Hepatocyte (in vitro differentiated cells): ENCODE results near the gene ARL2BP. TPM values are rescaled to one million over a fixed set of nuclear protein-coding genes. Genes with fewer than 3 reads are reported as not detected.
"Not testable (repeated sequence)": the region's sequence is repeated elsewhere in the genome, so short reads cannot be mapped to it uniquely, and the experiment has no call there.

Experiments used
- DNase-seq: peaks from one replicate; pipeline ENCODE4 v3.0.0-alpha.2; 2016; ENCODE audit warnings: low spot score
- H2AFZ ChIP-seq: fragments of 200-600 bp; sonication (generic); 2 replicates; pipeline ENCODE4 v1.6.0; 2016; ENCODE audit warnings: antibody characterized with exemption, mild to moderate bottlenecking
- H3K27ac ChIP-seq: fragments of 200-600 bp; sonication (generic); 2 replicates; pipeline ENCODE4 v1.5.1; 2016; ENCODE audit warnings: mild to moderate bottlenecking
- H3K27me3 ChIP-seq: fragments of 200-600 bp; sonication (generic); 2 replicates; pipeline ENCODE4 v1.6.1; 2016
- H3K36me3 ChIP-seq: fragments of 200-600 bp; sonication (generic); replicated peaks from 2 replicates; pipeline ENCODE4 v1.5.1; 2016; ENCODE audit warnings: low read depth; ENCODE audit not compliant: insufficient read depth
- H3K4me1 ChIP-seq: fragments of 200-600 bp; sonication (generic); 2 replicates; pipeline ENCODE4 v1.5.1; 2016; ENCODE audit warnings: mild to moderate bottlenecking, moderate library complexity; ENCODE audit not compliant: insufficient read depth
- H3K4me2 ChIP-seq: fragments of 200-600 bp; sonication (generic); 2 replicates; pipeline ENCODE4 v1.6.0; 2016
- H3K4me3 ChIP-seq: fragments of 200-600 bp; sonication (generic); 2 replicates; pipeline ENCODE4 v1.5.1; 2016; ENCODE audit warnings: mild to moderate bottlenecking
- H3K79me2 ChIP-seq: fragments of 200-600 bp; sonication (generic); 2 replicates; pipeline ENCODE4 v1.6.0; 2017; ENCODE audit warnings: mild to moderate bottlenecking
- H3K9me2 ChIP-seq: fragments of 200-600 bp; sonication (generic); replicated peaks from 2 replicates; pipeline ENCODE4 v1.6.0; 2017; ENCODE audit warnings: mild to moderate bottlenecking; ENCODE audit not compliant: insufficient read depth
- H3K9me3 ChIP-seq: fragments of 200-600 bp; sonication (generic); 2 replicates; pipeline ENCODE4 v1.5.1; 2016; ENCODE audit warnings: low read depth, mild to moderate bottlenecking
- H4K20me1 ChIP-seq: fragments of 200-600 bp; sonication (generic); 2 replicates; pipeline ENCODE4 v1.6.0; 2016; ENCODE audit warnings: mild to moderate bottlenecking; ENCODE audit not compliant: insufficient read depth, poor library complexity, severe bottlenecking
- CTCF ChIP-seq: fragments of 200-600 bp; sonication (generic); IDR thresholded peaks from 2 replicates; pipeline ENCODE4 v1.5.1; 2016; ENCODE audit warnings: antibody characterized with exemption, mild to moderate bottlenecking; ENCODE audit not compliant: poor library complexity
- EZH2 ChIP-seq: fragments of 200-600 bp; sonication (generic); IDR thresholded peaks from 2 replicates; pipeline ENCODE4 v1.6.1; 2016; ENCODE audit warnings: antibody characterized with exemption, mild to moderate bottlenecking, borderline replicate concordance
- EZH2phosphoT487 ChIP-seq: fragments of 200-600 bp; sonication (generic); IDR thresholded peaks from one replicate; pipeline ENCODE4 v1.6.1; 2018; ENCODE audit warnings: antibody characterized with exemption, mild to moderate bottlenecking, low read depth, moderate library complexity; ENCODE audit not compliant: unreplicated experiment, severe bottlenecking
- WGBS: methylation state at CpG from one replicate; pipeline ENCODE4 v1.1.6; 2016; ENCODE audit warnings: low lambda C conversion rate; ENCODE audit errors: missing lambda C conversion rate; 5-methylcytosine and 5-hydroxymethylcytosine counted together
- polyA plus RNA-seq: library from polyadenylated mRNA; unstranded; fragments of >200 nt; fragmentation: Nextera tagmentation; extraction: Ambion mirVana; gene quantifications from 2 replicates; pipeline ENCODE4 v1.2.1, GENCODE V29; 2016
- total RNA-seq: library from RNA; depleted of rRNA; stranded (reverse); fragments of >200 nt; gene quantifications from 2 replicates; pipeline ENCODE4 v1.2.3, GENCODE V29; 2014

The ARL2BP gene
- total and polyA plus RNA-seq, 2 experiments from 2014 or later: 102 to 105 TPM

DNA sequence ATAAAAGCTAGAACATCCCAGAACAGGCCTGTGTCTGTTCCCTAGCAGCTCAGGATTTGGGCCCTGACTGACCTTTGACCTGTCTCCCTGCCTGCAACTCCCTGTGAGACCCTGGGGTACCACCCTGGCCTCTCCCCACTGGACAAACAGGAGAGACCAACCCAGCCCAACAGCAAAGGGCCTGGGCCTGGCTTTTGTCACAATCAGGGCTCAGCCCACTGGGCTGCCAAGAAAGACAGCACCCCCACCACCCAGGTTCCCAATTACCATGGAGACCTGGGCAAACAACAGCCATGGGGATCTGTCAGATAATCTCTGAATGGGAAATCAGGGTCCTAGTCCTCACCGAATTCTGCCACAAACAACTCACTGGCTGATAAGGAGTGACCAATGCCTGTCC lies 28.3 kb downstream of the ARL2BP start:
- H3K4me1 ChIP-seq: peaks cover 36% of the 10 kb centered on the region
- H3K9me3 ChIP-seq: no peaks in the 10 kb centered on the region
- no peak for TF ChIP-seq EZH2
- TF ChIP-seq CTCF: no peak
- TF ChIP-seq EZH2phosphoT487: no peak
- H3K27me3 ChIP-seq: no peaks in the 10 kb centered on the region
- H3K4me3 ChIP-seq: no peak overlapping the region
- H4K20me1 ChIP-seq: no peaks in the 10 kb centered on the region
- H3K4me2 ChIP-seq: no peak overlapping the region
- no peaks in the 10 kb centered on the region for H3K9me2 ChIP-seq
- WGBS: 13% methylated on average over 1 of the region's 1 CpG
- H3K36me3 ChIP-seq: no peaks in the 10 kb centered on the region
- peak overlapping the region; percentile 53 for H3K27ac ChIP-seq
- H3K79me2 ChIP-seq: peaks cover 59% of the 10 kb centered on the region
- H2AFZ ChIP-seq: no peak overlapping the region
- DNase-seq: peak; percentile 43

GRCh38 chr16:57273826-57274225 lies 28.8 kb downstream of the ARL2BP start:
- Histone ChIP-seq H2AFZ (no peak overlapping the region), H4K20me1 (no peaks in the 10 kb centered on the region), H3K79me2 (peaks cover 60% of the 10 kb centered on the region), H3K4me1 (peaks cover 32% of the 10 kb centered on the region), H3K36me3 (no peaks in the 10 kb centered on the region), H3K4me3 (no peak overlapping the region), H3K4me2 (no peak overlapping the region), H3K27me3 (no peaks in the 10 kb centered on the region), H3K9me2 (no peaks in the 10 kb centered on the region), H3K27ac (peak overlapping the region; percentile 53), H3K9me3 (no peaks in the 10 kb centered on the region)
- DNase-seq: no peak
- TF ChIP-seq CTCF (no peak), EZH2phosphoT487 (no peak), EZH2 (no peak)
- WGBS: 95% methylated on average over 5 of the region's 5 CpGs

GRCh38 chr16:57275946-57276345 lies 30.9 kb downstream of the ARL2BP start:
- H3K27ac ChIP-seq, H3K36me3 ChIP-seq, H3K4me2 ChIP-seq, H2AFZ ChIP-seq, H3K27me3 ChIP-seq, DNase-seq, H3K4me3 ChIP-seq, H4K20me1 ChIP-seq, H3K9me2 ChIP-seq, H3K9me3 ChIP-seq: not testable (repeated sequence)
- peaks cover 28% of the 10 kb centered on the region for H3K4me1 ChIP-seq
- H3K79me2 ChIP-seq: peaks cover 66% of the 10 kb centered on the region
- 88% methylated on average over 5 of the region's 5 CpGs for WGBS

DNA sequence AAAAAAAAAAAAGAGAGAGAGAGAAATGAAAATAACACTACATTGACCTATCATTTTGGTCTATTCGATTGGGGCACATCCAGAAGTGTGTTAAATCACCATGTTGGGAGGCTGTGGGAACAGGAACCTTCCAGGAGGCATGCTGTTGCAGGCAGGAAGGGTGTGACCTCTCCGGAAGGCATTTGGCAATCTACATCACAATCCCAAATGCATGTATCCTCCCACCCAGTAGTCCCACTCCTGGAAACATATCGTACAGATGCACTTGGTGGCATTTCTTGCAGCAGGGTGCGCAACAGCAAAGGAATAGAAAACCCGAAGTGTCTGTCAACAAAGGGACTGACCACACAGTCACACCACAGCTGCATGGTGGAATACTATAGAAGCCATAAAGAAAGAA lies 31.5 kb downstream of the ARL2BP start:
- Histone ChIP-seq H3K9me2 (no peaks in the 10 kb centered on the region), H3K27me3 (no peaks in the 10 kb centered on the region), H4K20me1 (no peaks in the 10 kb centered on the region), H3K79me2 (peaks cover 62% of the 10 kb centered on the region), H3K9me3 (no peaks in the 10 kb centered on the region), H3K4me2 (no peak overlapping the region), H3K36me3 (no peaks in the 10 kb centered on the region), H3K4me3 (no peak overlapping the region), H3K27ac (no peak overlapping the region), H3K4me1 (peaks cover 28% of the 10 kb centered on the region), H2AFZ (no peak overlapping the region)
- TF ChIP-seq EZH2phosphoT487 (no peak), CTCF (no peak), EZH2 (no peak)
- WGBS: 91% methylated on average over 5 of the region's 5 CpGs
- DNase-seq: no peak
